K562 (cell line): Measurements from ENCODE around the gene CEP350. TPM values are rescaled to one million over a fixed set of nuclear protein-coding genes. Genes with fewer than 3 reads are reported as not detected.
A peak's percentile ranks its signal among the peaks of the same experiment; 100 is the strongest.

Experiments used
- ARID1B ChIP-seq: fragments of 450-650 bp; IDR thresholded peaks from 2 replicates; pipeline ENCODE4 v1.6.1; 2016; ENCODE audit warnings: antibody characterized with exemption, mild to moderate bottlenecking, inconsistent platforms
- CHD2 ChIP-seq: IDR thresholded peaks from 2 replicates; pipeline ENCODE4 v1.6.1; 2011; ENCODE audit warnings: low read depth, low read length
- CHD4 ChIP-seq: fragments of 200-600 bp; sonication (generic); IDR thresholded peaks from 3 replicates; pipeline ENCODE4 v1.6.1; 2012; ENCODE audit warnings: low read depth, mild to moderate bottlenecking, mixed read lengths, low read length, inconsistent platforms; ENCODE audit not compliant: insufficient read depth, insufficient replicate concordance, poor library complexity, severe bottlenecking
- DACH1 ChIP-seq: fragments of 450-650 bp; IDR thresholded peaks from 2 replicates; pipeline ENCODE4 v1.6.1; 2018; ENCODE audit not compliant: partially characterized antibody
- GATAD2B ChIP-seq: fragments of 450-650 bp; IDR thresholded peaks from 2 replicates; pipeline ENCODE4 v1.6.1; 2017; ENCODE audit warnings: mild to moderate bottlenecking, borderline replicate concordance
- HBP1 ChIP-seq: fragments of 450-650 bp; formaldehyde crosslinking; IDR thresholded peaks from 2 replicates; pipeline ENCODE4 v1.4.0; 2022; ENCODE audit warnings: missing genetic modification characterization
- KLF6 ChIP-seq: fragments of 250-450 bp; sonication (Bioruptor Pico); IDR thresholded peaks from 2 replicates; pipeline ENCODE4 v1.4.0; 2020; ENCODE audit warnings: mild to moderate bottlenecking, moderate library complexity, borderline replicate concordance
- MECOM ChIP-seq: fragments of 250-450 bp; sonication (Bioruptor Pico); IDR thresholded peaks from 2 replicates; pipeline ENCODE4 v1.8.0; 2022; ENCODE audit warnings: inconsistent platforms
- NCOA1 ChIP-seq: fragments of 450-650 bp; IDR thresholded peaks from 2 replicates; pipeline ENCODE4 v1.6.1; 2016; ENCODE audit warnings: low read depth
- NCOA2 ChIP-seq, 2 experiments: fragments of 450-650 bp; IDR thresholded peaks; 2 replicates each; pipeline ENCODE4 v1.6.1; 2018; ENCODE audit warnings: mild to moderate bottlenecking in 2 of 2, moderate library complexity in 1 of 2; ENCODE audit not compliant: partially characterized antibody in 2 of 2
- NFYB ChIP-seq: IDR thresholded peaks from 2 replicates; pipeline ENCODE4 v1.6.1; 2011; ENCODE audit warnings: mild to moderate bottlenecking, moderate library complexity; ENCODE audit not compliant: insufficient read length; ENCODE audit errors: extremely low read depth
- PHTF2 ChIP-seq: fragments of 250-450 bp; sonication (Bioruptor Pico); IDR thresholded peaks from 2 replicates; pipeline ENCODE4 v1.5.0; 2021; ENCODE audit warnings: mild to moderate bottlenecking
- POLR2AphosphoS2 ChIP-seq: IDR thresholded peaks from 2 replicates; pipeline ENCODE4 v1.6.1; 2012; ENCODE audit warnings: low read length, improper control_type of control experiment
- SMAD4 ChIP-seq: fragments of 250-450 bp; sonication (Bioruptor Pico); conservative IDR thresholded peaks from 2 replicates; pipeline ENCODE4 v1.8.0; 2021; ENCODE audit warnings: inconsistent platforms, mild to moderate bottlenecking, moderate library complexity
- SOX6 ChIP-seq: fragments of 450-650 bp; IDR thresholded peaks from 2 replicates; pipeline ENCODE4 v1.6.1; 2014; ENCODE audit warnings: mild to moderate bottlenecking
- ZBTB8A ChIP-seq: fragments of 450-650 bp; IDR thresholded peaks from 2 replicates; pipeline ENCODE4 v1.6.1; 2018; ENCODE audit warnings: mild to moderate bottlenecking, moderate library complexity; ENCODE audit not compliant: partially characterized antibody
- ZKSCAN8 ChIP-seq: fragments of 200-800 bp; sonication (Bioruptor generic); IDR thresholded peaks from 2 replicates; pipeline ENCODE4 v1.6.1; 2016; ENCODE audit warnings: missing genetic modification characterization, missing compliant biosample characterization
- ZNF395 ChIP-seq: fragments of 200-800 bp; sonication (Bioruptor generic); IDR thresholded peaks from 2 replicates; pipeline ENCODE4 v1.6.1; 2017; ENCODE audit warnings: missing genetic modification characterization, missing compliant biosample characterization
- ZNF507 ChIP-seq: conservative IDR thresholded peaks from 2 replicates; pipeline ENCODE4 v1.6.1; 2017; ENCODE audit warnings: missing genetic modification characterization, missing compliant biosample characterization
- ZNF79 ChIP-seq: fragments of 250-450 bp; sonication (Bioruptor Pico); IDR thresholded peaks from 2 replicates; pipeline ENCODE4 v1.4.0; 2020; ENCODE audit warnings: low read depth, mild to moderate bottlenecking, moderate library complexity
- polyA plus RNA-seq, 8 experiments: library from polyadenylated mRNA; depleted of rRNA in 4 of 8; stranded (reverse) in 5 of 8; unstranded in 3 of 8; fragments of >200 nt; fragmentation: Nextera tagmentation in 2 of 8; fragmentation: Illumina TruSeq in 1 of 8; extraction: Ambion mirVana in 2 of 8; extraction: Trizol in 1 of 8; gene quantifications; 2 replicates each; pipeline versions ENCODE4 v1.2.1 to v1.2.3, GENCODE V29; 2011 to 2014; ENCODE audit warnings: inconsistent platforms in 1 of 8, missing spikeins in 1 of 8
- total RNA-seq, 7 experiments: library from RNA; depleted of rRNA in 6 of 7; stranded (reverse); fragments of >200 nt in 6 of 7; fragmentation: Illumina TruSeq in 2 of 7; extraction: Trizol in 2 of 7; gene quantifications; 2 replicates each; pipeline versions ENCODE4 v1.2.1 to v1.2.3, GENCODE V29; 2011 to 2021; ENCODE audit warnings: low replicate concordance in 1 of 7
- TF ChIP-seq, protein P1 (sequence below): fragments of 450-650 bp; IDR thresholded peaks from 2 replicates; pipeline ENCODE4 v1.6.1; 2016; ENCODE audit warnings: missing biosample characterization, missing genetic modification characterization
- TF ChIP-seq, protein P2 (sequence below): fragments of 250-450 bp; sonication (Bioruptor Pico); IDR thresholded peaks from 2 replicates; pipeline ENCODE4 v1.9.0; 2021; ENCODE audit warnings: mild to moderate bottlenecking, inconsistent platforms
- TF ChIP-seq, protein P3 (sequence below): fragments of 250-450 bp; sonication (Bioruptor Pico); IDR thresholded peaks from 2 replicates; pipeline ENCODE4 v1.8.0; 2021; ENCODE audit warnings: borderline replicate concordance, mild to moderate bottlenecking, moderate library complexity; ENCODE audit not compliant: poor library complexity, severe bottlenecking

The CEP350 gene
- total and polyA plus RNA-seq, 9 of the 15 experiments (the other 6 are each of a cell fraction or from before 2014, with no cell fraction given): 8.3 to 64.3 (median 28.0) TPM

- TF ChIP-seq SMAD4 (CRISPR knock-in tag) (peak; percentile 81; the same call in 1 of the 2 replicates), POLR2AphosphoS2 (no peak), CHD2 (no peak), DACH1 (no peak), NFYB (no peak), HBP1 (no peak), PHTF2 (CRISPR knock-in tag) (no peak), ZNF507 (tag) (no peak), ZNF79 (CRISPR knock-in tag) (no peak), ZKSCAN8 (CRISPR knock-in tag) (no peak), KLF6 (no peak), ARID1B (peak; percentile 79), ZBTB8A (no peak), ZNF395 (CRISPR knock-in tag) (no peak), CHD4 (no peak), NCOA1 (0 out of 2 replicates have a peak, but pooled peaks have one; percentile 61), NCOA2 (IDR thresholded peaks at IDR 0.05; ENCODE audit: partially characterized antibody in 2 of 2) (no peak), SOX6 (0 out of 2 replicates have a peak, but pooled peaks have one; percentile 17), MECOM (peak; percentile 40; the same call in 1 of the 2 replicates), GATAD2B (peak; percentile 62; the same call in 1 of the 2 replicates)
- TF ChIP-seq, protein P1, sequence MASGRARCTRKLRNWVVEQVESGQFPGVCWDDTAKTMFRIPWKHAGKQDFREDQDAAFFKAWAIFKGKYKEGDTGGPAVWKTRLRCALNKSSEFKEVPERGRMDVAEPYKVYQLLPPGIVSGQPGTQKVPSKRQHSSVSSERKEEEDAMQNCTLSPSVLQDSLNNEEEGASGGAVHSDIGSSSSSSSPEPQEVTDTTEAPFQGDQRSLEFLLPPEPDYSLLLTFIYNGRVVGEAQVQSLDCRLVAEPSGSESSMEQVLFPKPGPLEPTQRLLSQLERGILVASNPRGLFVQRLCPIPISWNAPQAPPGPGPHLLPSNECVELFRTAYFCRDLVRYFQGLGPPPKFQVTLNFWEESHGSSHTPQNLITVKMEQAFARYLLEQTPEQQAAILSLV (tag): peak; percentile 62; the same call in 1 of the 2 replicates
- TF ChIP-seq, protein P2, sequence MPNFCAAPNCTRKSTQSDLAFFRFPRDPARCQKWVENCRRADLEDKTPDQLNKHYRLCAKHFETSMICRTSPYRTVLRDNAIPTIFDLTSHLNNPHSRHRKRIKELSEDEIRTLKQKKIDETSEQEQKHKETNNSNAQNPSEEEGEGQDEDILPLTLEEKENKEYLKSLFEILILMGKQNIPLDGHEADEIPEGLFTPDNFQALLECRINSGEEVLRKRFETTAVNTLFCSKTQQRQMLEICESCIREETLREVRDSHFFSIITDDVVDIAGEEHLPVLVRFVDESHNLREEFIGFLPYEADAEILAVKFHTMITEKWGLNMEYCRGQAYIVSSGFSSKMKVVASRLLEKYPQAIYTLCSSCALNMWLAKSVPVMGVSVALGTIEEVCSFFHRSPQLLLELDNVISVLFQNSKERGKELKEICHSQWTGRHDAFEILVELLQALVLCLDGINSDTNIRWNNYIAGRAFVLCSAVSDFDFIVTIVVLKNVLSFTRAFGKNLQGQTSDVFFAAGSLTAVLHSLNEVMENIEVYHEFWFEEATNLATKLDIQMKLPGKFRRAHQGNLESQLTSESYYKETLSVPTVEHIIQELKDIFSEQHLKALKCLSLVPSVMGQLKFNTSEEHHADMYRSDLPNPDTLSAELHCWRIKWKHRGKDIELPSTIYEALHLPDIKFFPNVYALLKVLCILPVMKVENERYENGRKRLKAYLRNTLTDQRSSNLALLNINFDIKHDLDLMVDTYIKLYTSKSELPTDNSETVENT: no peak
- TF ChIP-seq, protein P3, sequence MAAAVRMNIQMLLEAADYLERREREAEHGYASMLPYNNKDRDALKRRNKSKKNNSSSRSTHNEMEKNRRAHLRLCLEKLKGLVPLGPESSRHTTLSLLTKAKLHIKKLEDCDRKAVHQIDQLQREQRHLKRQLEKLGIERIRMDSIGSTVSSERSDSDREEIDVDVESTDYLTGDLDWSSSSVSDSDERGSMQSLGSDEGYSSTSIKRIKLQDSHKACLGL: no peak
Observed at GRCh38 chr1:180057883-180058396, 103.3 kb downstream of the CEP350 start (continued).
